NCI-H1694 treated with DMSO at 0.1 percent for 48 hours (cell line): ENCODE results near the gene EFHD2.
"Not testable (repeated sequence)": the region's sequence is repeated elsewhere in the genome, so short reads cannot be mapped to it uniquely, and the experiment has no call there.

Experiments
- DNase-seq: peaks from one replicate; lab custom pipeline; 2025; lab: John Stamatoyannopoulos, UW

The EFHD2 gene

GRCh38 chr1:15409388-15410222, at the start of gene EFHD2:
TSS of gene EFHD2 (plus strand) at chr1:15409888. CDS start at chr1:15409972, 84 bp downstream.
- peak; percentile 28 for DNase-seq

- DNase-seq, result no peak
Measured at GRCh38 chr1:15360700-15361099, 49.0 kb upstream of the EFHD2 start.

- no peak for DNase-seq
Measured at GRCh38 chr1:15362096-15362736, 47.5 kb upstream of the EFHD2 start.

- no peak for DNase-seq
Measured at GRCh38 chr1:15362737-15363128, 47.0 kb upstream of the EFHD2 start.

GRCh38 chr1:15364740-15365139, 44.9 kb upstream of the EFHD2 start:
- no peak for DNase-seq

- no peak for DNase-seq
Measured at GRCh38 chr1:15368888-15369287, 40.8 kb upstream of the EFHD2 start.

- no peak for DNase-seq
Measured at GRCh38 chr1:15370268-15370667, 39.4 kb upstream of the EFHD2 start.

- DNase-seq, result no peak
Measured at GRCh38 chr1:15370781-15371520, 38.7 kb upstream of the EFHD2 start.

- no peak for DNase-seq
Measured at GRCh38 chr1:15371610-15372545, 37.8 kb upstream of the EFHD2 start.

GRCh38 chr1:15378729-15379128, 31.0 kb upstream of the EFHD2 start:
- no peak for DNase-seq

GRCh38 chr1:15379151-15379550, 30.5 kb upstream of the EFHD2 start:
- DNase-seq, result not testable (repeated sequence)

- DNase-seq, result no peak
Measured at GRCh38 chr1:15380601-15381508, 28.8 kb upstream of the EFHD2 start.

- no peak for DNase-seq
Measured at GRCh38 chr1:15381805-15382204, 27.9 kb upstream of the EFHD2 start.

GRCh38 chr1:15382601-15383518, 26.8 kb upstream of the EFHD2 start:
- no peak for DNase-seq

- no peak for DNase-seq
Measured at GRCh38 chr1:15383810-15384209, 25.9 kb upstream of the EFHD2 start.

- no peak for DNase-seq
Measured at GRCh38 chr1:15384301-15384901, 25.3 kb upstream of the EFHD2 start.

- no peak for DNase-seq
Measured at GRCh38 chr1:15385420-15385819, 24.3 kb upstream of the EFHD2 start.

GRCh38 chr1:15386164-15386749, 23.4 kb upstream of the EFHD2 start:
- DNase-seq, result no peak
